Fibroblast of pulmonary artery (primary cell): ENCODE data around the gene PDE9A.

Experiments
- DNase-seq: peaks from one replicate; pipeline ENCODE4 v3.0.0-alpha.2; 2010; ENCODE audit warnings: low read depth
- H3K4me3 ChIP-seq: replicated peaks from 2 replicates; pipeline ENCODE4 v1.5.1; 2011; ENCODE audit warnings: low read depth, mild to moderate bottlenecking, control low read depth, low read length, moderate library complexity
- TF ChIP-seq, protein P1 (sequence below): IDR thresholded peaks from 2 replicates; pipeline ENCODE4 v1.5.1; 2011; ENCODE audit warnings: mild to moderate bottlenecking, control low read depth, low read length, inconsistent platforms; ENCODE audit errors: missing control alignments

The PDE9A gene

DNA sequence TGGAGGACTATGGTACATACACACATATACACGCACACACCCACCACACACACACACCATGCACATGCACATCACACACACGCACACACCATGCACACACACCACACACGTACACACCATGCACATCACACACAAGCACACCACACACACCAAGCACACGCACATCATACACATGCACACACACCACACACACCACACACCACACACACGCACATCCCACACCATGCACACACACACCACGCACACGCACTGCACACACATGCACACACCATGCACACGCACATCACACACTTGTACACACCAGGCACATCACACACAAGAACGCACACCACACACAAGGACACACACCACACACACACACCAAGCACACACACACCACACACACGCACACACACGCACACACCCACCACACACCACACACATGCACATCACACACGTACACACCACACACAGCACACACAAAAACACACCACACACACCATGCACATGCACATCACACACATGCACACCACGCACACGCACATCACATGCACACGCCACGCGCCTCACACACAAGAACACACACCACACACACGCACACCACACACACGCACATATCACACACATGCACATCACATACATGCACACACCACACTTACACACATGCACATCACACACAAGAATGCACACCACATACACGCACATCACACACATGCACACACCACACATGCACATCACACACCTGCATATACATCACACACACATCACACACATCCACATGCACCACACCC is 9.2 kb downstream of the PDE9A start:
- no peak overlapping the region for H3K4me3 ChIP-seq
- no peak for DNase-seq
- TF ChIP-seq, protein P1, sequence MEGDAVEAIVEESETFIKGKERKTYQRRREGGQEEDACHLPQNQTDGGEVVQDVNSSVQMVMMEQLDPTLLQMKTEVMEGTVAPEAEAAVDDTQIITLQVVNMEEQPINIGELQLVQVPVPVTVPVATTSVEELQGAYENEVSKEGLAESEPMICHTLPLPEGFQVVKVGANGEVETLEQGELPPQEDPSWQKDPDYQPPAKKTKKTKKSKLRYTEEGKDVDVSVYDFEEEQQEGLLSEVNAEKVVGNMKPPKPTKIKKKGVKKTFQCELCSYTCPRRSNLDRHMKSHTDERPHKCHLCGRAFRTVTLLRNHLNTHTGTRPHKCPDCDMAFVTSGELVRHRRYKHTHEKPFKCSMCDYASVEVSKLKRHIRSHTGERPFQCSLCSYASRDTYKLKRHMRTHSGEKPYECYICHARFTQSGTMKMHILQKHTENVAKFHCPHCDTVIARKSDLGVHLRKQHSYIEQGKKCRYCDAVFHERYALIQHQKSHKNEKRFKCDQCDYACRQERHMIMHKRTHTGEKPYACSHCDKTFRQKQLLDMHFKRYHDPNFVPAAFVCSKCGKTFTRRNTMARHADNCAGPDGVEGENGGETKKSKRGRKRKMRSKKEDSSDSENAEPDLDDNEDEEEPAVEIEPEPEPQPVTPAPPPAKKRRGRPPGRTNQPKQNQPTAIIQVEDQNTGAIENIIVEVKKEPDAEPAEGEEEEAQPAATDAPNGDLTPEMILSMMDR: no peak

DNA sequence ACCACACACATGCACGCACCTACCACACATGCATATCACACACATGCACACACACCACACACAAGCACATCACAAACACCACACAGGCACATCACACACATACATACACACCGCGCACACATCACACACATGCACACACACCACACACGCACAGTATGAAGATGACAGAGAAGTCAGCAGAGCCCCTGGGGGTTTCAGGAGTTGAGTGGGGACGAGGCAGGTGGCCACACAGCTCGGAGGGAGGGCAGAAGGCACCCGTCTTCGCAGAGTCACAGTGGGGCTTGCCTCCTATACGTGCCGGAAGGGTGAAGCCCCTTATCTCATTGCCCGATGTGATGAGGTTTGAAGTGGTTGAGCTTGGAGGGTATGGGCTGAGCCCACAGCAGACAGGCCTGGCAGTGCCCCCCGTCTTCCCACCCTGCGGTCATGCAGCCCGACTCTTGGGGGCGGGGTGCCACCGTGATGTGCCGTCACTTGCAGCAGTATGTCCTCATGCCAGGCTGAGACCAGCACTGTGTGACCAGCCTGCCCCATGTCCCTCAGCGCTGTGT is 9.9 kb downstream of the PDE9A start:
- TF ChIP-seq, protein P1: no peak
- no peak overlapping the region for H3K4me3 ChIP-seq
- no peak for DNase-seq

DNA sequence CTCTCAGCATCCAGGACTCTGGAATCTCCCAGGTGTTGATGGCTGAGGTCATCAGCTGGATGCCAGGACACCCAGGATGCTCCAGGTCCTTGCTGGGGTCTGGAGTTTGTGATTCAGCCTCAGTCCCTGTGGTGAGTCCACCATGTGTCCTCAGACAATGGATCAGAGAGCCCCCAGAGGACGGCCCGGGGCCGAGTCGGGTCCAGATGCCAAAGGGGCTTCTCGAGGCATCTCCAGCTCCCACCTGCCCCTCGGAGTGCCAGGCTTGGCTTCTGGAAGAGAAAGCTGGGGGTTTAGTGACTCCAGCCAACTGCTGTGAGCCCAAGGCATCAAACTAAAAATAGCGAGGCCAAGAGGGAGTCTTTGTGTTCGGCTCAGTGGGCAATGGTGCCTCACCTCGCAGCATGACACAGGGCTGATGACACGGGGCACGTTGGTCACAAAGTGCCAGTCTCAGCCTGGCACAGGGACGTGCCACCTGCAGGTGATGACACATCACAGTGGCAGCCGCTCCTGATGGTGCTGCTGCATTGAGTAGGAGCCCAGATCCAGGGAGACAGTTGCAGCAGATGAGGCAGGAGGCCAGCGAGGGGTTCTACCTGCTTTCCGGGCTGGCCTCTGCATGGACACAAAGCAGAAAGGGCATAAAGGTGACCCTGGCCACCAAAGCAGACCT is 10.6 kb downstream of the PDE9A start:
- H3K4me3 ChIP-seq: no peak overlapping the region
- TF ChIP-seq, protein P1: no peak
- no peak for DNase-seq

DNA sequence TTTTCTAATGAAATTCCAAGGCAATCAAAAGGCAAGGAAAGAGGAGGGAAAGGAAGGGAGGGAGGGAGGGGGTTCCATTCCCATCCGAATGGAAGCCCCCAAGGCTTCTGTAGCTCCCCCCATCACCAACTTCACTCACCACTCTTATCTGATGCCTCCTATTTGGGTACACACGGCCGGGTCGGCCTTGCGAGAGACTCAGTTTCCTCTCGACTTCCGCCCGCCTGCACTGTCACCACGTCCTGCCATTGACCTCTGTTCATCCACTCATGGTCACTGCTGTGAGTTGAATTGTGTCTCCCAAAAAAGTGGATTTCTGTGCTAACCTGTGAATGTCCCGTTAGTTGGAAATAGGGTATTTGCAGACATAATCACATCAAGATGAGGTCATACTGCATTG is 11.2 kb downstream of the PDE9A start:
- H3K4me3 ChIP-seq: no peak overlapping the region
- DNase-seq: no peak
- TF ChIP-seq, protein P1: no peak

DNA sequence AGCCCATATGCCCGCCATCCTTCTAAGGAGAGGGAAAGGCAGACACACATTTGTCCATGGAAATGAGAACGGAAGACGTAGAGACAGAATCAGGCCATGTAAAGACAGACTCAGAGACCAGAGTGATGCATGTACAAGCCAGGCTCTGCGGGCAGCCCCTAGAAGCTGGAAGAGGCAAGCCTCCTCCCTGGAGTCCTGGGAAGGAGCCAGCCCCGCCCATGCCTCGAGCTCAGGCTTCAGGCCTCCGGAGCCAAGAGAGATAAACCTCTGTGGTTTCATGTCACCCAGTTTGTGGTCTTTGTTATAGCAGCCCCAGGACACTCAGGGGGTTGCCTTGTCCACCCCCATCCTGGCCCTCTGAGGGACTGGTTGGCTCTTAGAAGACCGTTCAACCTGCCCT is 11.6 kb downstream of the PDE9A start:
- H3K4me3 ChIP-seq: no peak overlapping the region
- no peak for DNase-seq
- TF ChIP-seq, protein P1: no peak

DNA sequence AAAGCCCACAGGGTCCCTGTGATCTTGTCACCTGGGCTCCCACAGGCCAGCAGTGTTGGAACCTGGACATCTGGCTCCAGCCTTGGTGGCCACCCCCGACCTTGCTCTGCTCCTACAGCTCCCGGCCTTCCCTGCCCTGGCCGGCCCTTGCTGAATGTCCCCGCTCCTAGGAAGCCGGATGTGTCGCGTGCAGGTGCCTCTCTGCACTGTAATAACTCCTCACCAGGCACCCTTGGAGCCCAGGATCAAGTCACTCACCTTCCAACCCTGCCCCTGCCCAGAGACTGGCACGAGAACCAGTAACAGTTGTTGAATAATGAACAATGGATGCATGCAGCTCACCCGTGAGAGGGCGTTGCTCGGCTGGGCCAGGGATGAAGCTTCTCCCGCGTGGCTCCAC is 12.1 kb downstream of the PDE9A start:
- no peak for DNase-seq
- TF ChIP-seq, protein P1: no peak
- H3K4me3 ChIP-seq: no peak overlapping the region
